H9 (cell line): ENCODE results near the gene RFESD. TPM values are rescaled to one million over a fixed set of nuclear protein-coding genes. Genes with fewer than 3 reads are reported as not detected.

Experiments
- DNase-seq: peaks from one replicate; pipeline ENCODE4 v3.0.0-alpha.2; 2017
- H2AFZ ChIP-seq: one replicate; pipeline ENCODE4 v1.6.1; 2013; ENCODE audit warnings: mild to moderate bottlenecking, low read length, control low read depth, moderate library complexity
- H2AK5ac ChIP-seq: 2 replicates; pipeline ENCODE4 v1.6.1; 2013; ENCODE audit warnings: low read length, control low read depth, mixed read lengths; ENCODE audit not compliant: insufficient read length
- H2BK120ac ChIP-seq: one replicate; pipeline ENCODE4 v1.6.1; 2013; ENCODE audit warnings: low read depth, mild to moderate bottlenecking, low read length, control low read depth, inconsistent platforms; ENCODE audit not compliant: poor library complexity, severe bottlenecking
- H2BK12ac ChIP-seq: 2 replicates; pipeline ENCODE4 v1.6.1; 2013; ENCODE audit warnings: low read length, control low read depth, mixed read lengths, low read depth; ENCODE audit not compliant: insufficient read length
- H2BK15ac ChIP-seq: 2 replicates; pipeline ENCODE4 v1.6.1; 2013; ENCODE audit warnings: low read depth, low read length, control low read depth
- H2BK20ac ChIP-seq: one replicate; pipeline ENCODE4 v1.6.1; 2013; ENCODE audit warnings: low read depth, mild to moderate bottlenecking, low read length, control low read depth, inconsistent platforms; ENCODE audit not compliant: poor library complexity, severe bottlenecking
- H2BK5ac ChIP-seq: 2 replicates; pipeline ENCODE4 v1.6.1; 2013; ENCODE audit warnings: low read length, control low read depth, mixed read lengths; ENCODE audit not compliant: insufficient read length
- H3K14ac ChIP-seq: 2 replicates; pipeline ENCODE4 v1.6.1; 2013; ENCODE audit warnings: low read length, control low read depth; ENCODE audit not compliant: insufficient read depth
- H3K18ac ChIP-seq: 2 replicates; pipeline ENCODE4 v1.6.1; 2013; ENCODE audit warnings: low read depth, mild to moderate bottlenecking, mixed read lengths, low read length, control low read depth; ENCODE audit not compliant: insufficient read length
- H3K23ac ChIP-seq: 2 replicates; pipeline ENCODE4 v1.6.1; 2013; ENCODE audit warnings: low read length, control low read depth, mixed read lengths, low read depth; ENCODE audit not compliant: insufficient read length
- H3K23me2 ChIP-seq: 2 replicates; pipeline ENCODE4 v1.6.1; 2013; ENCODE audit warnings: low read depth, mild to moderate bottlenecking, mixed read lengths, low read length, control low read depth; ENCODE audit not compliant: insufficient read length, poor library complexity, severe bottlenecking
- H3K27ac ChIP-seq: 2 replicates; pipeline ENCODE4 v1.5.1; 2013; ENCODE audit warnings: low read length, control low read depth, mixed read lengths, low read depth; ENCODE audit not compliant: insufficient read length
- H3K27me3 ChIP-seq: 2 replicates; pipeline ENCODE4 v1.6.1; 2013; ENCODE audit warnings: low read length, control low read depth, inconsistent platforms; ENCODE audit not compliant: insufficient read depth
- H3K4ac ChIP-seq: 2 replicates; pipeline ENCODE4 v1.6.1; 2013; ENCODE audit warnings: low read depth, mild to moderate bottlenecking, control low read depth, inconsistent platforms, low read length, moderate library complexity
- H3K4me1 ChIP-seq: 2 replicates; pipeline ENCODE4 v1.6.1; 2013; ENCODE audit warnings: low read length, control low read depth, inconsistent platforms; ENCODE audit not compliant: insufficient read depth
- H3K4me2 ChIP-seq: 2 replicates; pipeline ENCODE4 v1.6.1; 2013; ENCODE audit warnings: low read length, control low read depth, mixed read lengths; ENCODE audit not compliant: insufficient read length, insufficient read depth
- H3K56ac ChIP-seq: 2 replicates; pipeline ENCODE4 v1.6.1; 2013; ENCODE audit warnings: low read depth, mild to moderate bottlenecking, mixed read lengths, low read length, control low read depth; ENCODE audit not compliant: insufficient read length
- H3K79me1 ChIP-seq: 2 replicates; pipeline ENCODE4 v1.6.1; 2013; ENCODE audit warnings: low read depth, mild to moderate bottlenecking, moderate library complexity, low read length, control low read depth, inconsistent platforms; ENCODE audit not compliant: insufficient read depth, poor library complexity, severe bottlenecking
- H3K79me2 ChIP-seq: 2 replicates; pipeline ENCODE4 v1.6.1; 2013; ENCODE audit warnings: low read length, control low read depth, inconsistent platforms; ENCODE audit not compliant: insufficient read depth
- H3K9ac ChIP-seq: 2 replicates; pipeline ENCODE4 v1.6.1; 2013; ENCODE audit warnings: low read length, control low read depth, mixed read lengths; ENCODE audit not compliant: insufficient read length; ENCODE audit errors: extremely low read depth
- H3K9me3 ChIP-seq: one replicate; pipeline ENCODE4 v1.6.1; 2013; ENCODE audit warnings: low read depth, low read length, inconsistent platforms; ENCODE audit not compliant: control insufficient read depth
- H3T11ph ChIP-seq: one replicate; pipeline ENCODE4 v1.6.1; 2013; ENCODE audit warnings: mild to moderate bottlenecking, low read length, control low read depth, inconsistent platforms
- H4K20me1 ChIP-seq: one replicate; pipeline ENCODE4 v1.6.1; 2013; ENCODE audit not compliant: control insufficient read depth, insufficient read length, insufficient read depth
- H4K5ac ChIP-seq: 2 replicates; pipeline ENCODE4 v1.6.1; 2013; ENCODE audit warnings: low read depth, mild to moderate bottlenecking, mixed read lengths, low read length, control low read depth; ENCODE audit not compliant: insufficient read length
- H4K8ac ChIP-seq: replicated peaks from 2 replicates; pipeline ENCODE4 v1.6.1; 2013; ENCODE audit warnings: low read length, control low read depth, mixed read lengths, low read depth; ENCODE audit not compliant: insufficient read length
- H4K91ac ChIP-seq: 2 replicates; pipeline ENCODE4 v1.6.1; 2013; ENCODE audit warnings: low read depth, mild to moderate bottlenecking, moderate library complexity, mixed read lengths, low read length, control low read depth; ENCODE audit not compliant: insufficient read length
- H3K27ac Mint-ChIP-seq, 3 experiments: 2 replicates in 2 of 3; 3 replicates in 1 of 3; pipeline ENCODE4 v1.8.0; 2020 to 2021; ENCODE audit warnings: mixed read lengths in 3 of 3, mild to moderate bottlenecking in 1 of 3, moderate library complexity in 1 of 3
- H3K27me3 Mint-ChIP-seq: 2 replicates; pipeline ENCODE4 v1.8.0; 2021; ENCODE audit warnings: low read depth, mild to moderate bottlenecking, moderate library complexity, mixed read lengths
- H3K36me3 Mint-ChIP-seq, 3 experiments: 2 replicates in 2 of 3; 3 replicates in 1 of 3; pipeline ENCODE4 v1.8.0; 2020 to 2021; ENCODE audit warnings: low read depth in 3 of 3, mixed read lengths in 3 of 3; ENCODE audit not compliant: insufficient read depth in 1 of 3
- H3K4me1 Mint-ChIP-seq, 2 experiments: 2 replicates each; pipeline ENCODE4 v1.8.0; 2020; ENCODE audit warnings: mixed read lengths in 2 of 2
- H3K4me3 Mint-ChIP-seq, 2 experiments: 2 replicates in 1 of 2; 3 replicates in 1 of 2; pipeline ENCODE4 v1.8.0; 2020 to 2021; ENCODE audit warnings: mild to moderate bottlenecking in 2 of 2, mixed read lengths in 2 of 2, moderate library complexity in 1 of 2
- H3K9me3 Mint-ChIP-seq, 2 experiments: 2 replicates in 1 of 2; 3 replicates in 1 of 2; pipeline ENCODE4 v1.8.0; 2020; ENCODE audit warnings: mild to moderate bottlenecking in 2 of 2, mixed read lengths in 2 of 2, moderate library complexity in 1 of 2
- CTCF ChIP-seq: fragments of 200-600 bp; sonication (generic); conservative IDR thresholded peaks from 3 replicates; pipeline ENCODE4 v1.8.0; 2021; ENCODE audit warnings: antibody characterized with exemption, mild to moderate bottlenecking
- WGBS: extraction: QIAGEN DNeasy Blood & Tissue Kit; methylation state at CpG from one replicate; pipeline ENCODE4 v1.1.7; 2013; ENCODE audit warnings: missing lambda C conversion rate, low lambda C conversion rate, mixed read lengths; ENCODE audit not compliant: insufficient read length; ENCODE audit errors: extremely low coverage; 5-methylcytosine and 5-hydroxymethylcytosine counted together
- total RNA-seq: library from RNA; stranded (reverse); gene quantifications from 2 replicates; pipeline ENCODE4 v1.2.1, GENCODE V29; 2021

The RFESD gene
- total RNA-seq, 1 experiment from 2014 or later, result 1.7 TPM

- H3K27me3 Mint-ChIP-seq, result peaks cover 2% of the 10 kb centered on the region
- H3K4ac ChIP-seq, result no peak overlapping the region
- H3K27ac ChIP-seq, result no peak overlapping the region
- no CpG with 5 or more reads among the region's 3 CpGs for WGBS
- no peak overlapping the region for H2BK120ac ChIP-seq
- no peak overlapping the region for H4K8ac ChIP-seq
- H3K23ac ChIP-seq, result no peak overlapping the region
- no peak overlapping the region for H3K27ac Mint-ChIP-seq
- H3K9ac ChIP-seq, result no peak overlapping the region
- no peak overlapping the region for H3K4me2 ChIP-seq
- H3K23me2 ChIP-seq, result no peaks in the 10 kb centered on the region
- H3K36me3 Mint-ChIP-seq, result no peaks in the 10 kb centered on the region
- H2AFZ ChIP-seq, result no peak overlapping the region
- no peak overlapping the region for H3K18ac ChIP-seq
- no peak overlapping the region for H3T11ph ChIP-seq
- no peaks in the 10 kb centered on the region for H3K9me3 ChIP-seq
- no peaks in the 10 kb centered on the region for H3K79me2 ChIP-seq
- no peaks in the 10 kb centered on the region for H4K20me1 ChIP-seq
- H3K9me3 Mint-ChIP-seq, result no peaks in the 10 kb centered on the region; a peak in 1 of 5 replicates
- DNase-seq, result no peak
- H3K4me1 ChIP-seq, result no peaks in the 10 kb centered on the region
- H3K79me1 ChIP-seq, result no peaks in the 10 kb centered on the region
- H3K56ac ChIP-seq, result no peak overlapping the region
- H2BK12ac ChIP-seq, result no peak overlapping the region
- no peak overlapping the region for H4K91ac ChIP-seq
- H4K5ac ChIP-seq, result no peak overlapping the region
- no peak overlapping the region for H3K4me3 Mint-ChIP-seq
- no peak overlapping the region for H2BK5ac ChIP-seq
- TF ChIP-seq CTCF, result no peak
- no peaks in the 10 kb centered on the region for H3K27me3 ChIP-seq
- H3K4me1 Mint-ChIP-seq, result no peaks in the 10 kb centered on the region
- H2BK15ac ChIP-seq, result no peak overlapping the region
- no peak overlapping the region for H2AK5ac ChIP-seq
- no peak overlapping the region for H2BK20ac ChIP-seq
- no peak overlapping the region for H3K14ac ChIP-seq
Observed at GRCh38 chr5:95638632-95639031, 7.9 kb upstream of the RFESD start.
